ENCODE results near the gene RND1. TPM values are rescaled to one million over a fixed set of nuclear protein-coding genes. Genes with fewer than 3 reads are reported as not detected.
"Not testable (repeated sequence)": the region's sequence is repeated elsewhere in the genome, so short reads cannot be mapped to it uniquely, and the experiment has no call there.

RND1 gene
- total and polyA plus RNA-seq, 2 experiments from 2014 or later = 9.3 to 10.4 TPM

DNA sequence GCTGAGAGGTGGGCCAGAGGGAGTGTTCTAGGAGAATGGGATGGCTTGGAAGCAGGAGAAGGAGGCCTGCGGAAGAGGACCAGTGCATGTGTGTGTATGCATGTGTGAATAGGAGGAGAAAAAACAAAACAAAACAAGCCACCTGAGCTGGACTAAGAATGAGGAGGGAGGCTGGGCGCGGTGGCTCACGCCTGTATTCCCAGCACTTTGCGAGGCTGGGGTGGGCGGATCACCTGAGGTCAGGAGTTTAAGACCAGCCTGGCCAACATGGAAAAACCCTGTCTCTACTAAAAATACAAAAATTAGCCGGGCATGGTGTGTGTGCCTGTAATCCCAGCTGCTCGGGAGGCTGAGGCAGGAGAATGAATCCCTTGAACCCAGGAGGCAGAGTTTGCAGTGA is 7.9 kb upstream of the RND1 start:
- not testable (repeated sequence) for H2AFZ ChIP-seq; H4K20me1 ChIP-seq (replicated peaks; ENCODE audit: insufficient read depth); H3K4me2 ChIP-seq; H3K79me2 ChIP-seq (replicated peaks; ENCODE audit: insufficient read depth); H3K36me3 ChIP-seq (ENCODE audit: insufficient read depth); ATAC-seq; H3K27me3 ChIP-seq (ENCODE audit: insufficient read depth); H3K4me1 Mint-ChIP-seq; H3K9me3 Mint-ChIP-seq; H3K27ac ChIP-seq (ENCODE audit: low read depth); H3K36me3 Mint-ChIP-seq (ENCODE audit: low read depth); H3F3A ChIP-seq (replicated peaks; ENCODE audit: low read depth); H3K4me1 ChIP-seq (ENCODE audit: insufficient read depth); H3K4me3 Mint-ChIP-seq; DNase-seq (ENCODE audit: low spot score); H3K4me3 ChIP-seq; H3K27ac Mint-ChIP-seq; H3K9me2 ChIP-seq (ENCODE audit: insufficient read depth)
- peaks cover 14% of the 10 kb centered on the region for H3K27me3 Mint-ChIP-seq (ENCODE audit: insufficient read depth, low read depth, poor library complexity)

DNA sequence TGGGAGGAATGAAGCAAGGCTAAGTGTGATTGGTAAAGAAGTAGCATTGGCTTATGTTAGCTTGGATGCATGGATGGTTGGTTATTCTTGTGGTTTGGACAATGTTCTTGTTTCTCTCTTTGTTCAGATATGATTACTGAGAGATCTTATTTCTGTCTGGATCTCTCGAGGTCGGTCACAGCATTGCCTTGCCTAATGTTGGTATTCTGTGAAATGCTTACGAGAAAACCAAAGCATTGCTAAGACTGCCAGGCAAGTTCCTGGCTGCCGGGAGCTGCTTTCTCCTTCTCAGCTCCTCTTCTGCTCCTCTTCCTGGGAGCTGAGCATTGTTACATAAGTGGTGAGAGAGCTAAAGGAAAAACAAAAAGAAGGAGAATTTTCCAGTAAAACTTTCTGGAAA is 7.4 kb upstream of the RND1 start:
- Histone ChIP-seq H3K4me2 (no peak overlapping the region), H3F3A (replicated peaks; ENCODE audit: low read depth) (no peaks in the 10 kb centered on the region), H4K20me1 (replicated peaks; ENCODE audit: insufficient read depth) (no peaks in the 10 kb centered on the region), H2AFZ (no peak overlapping the region), H3K4me3 (no peak overlapping the region), H3K27ac (ENCODE audit: low read depth) (no peak overlapping the region), H3K36me3 (ENCODE audit: insufficient read depth) (no peaks in the 10 kb centered on the region), H3K9me2 (ENCODE audit: insufficient read depth) (no peaks in the 10 kb centered on the region), H3K4me1 (ENCODE audit: insufficient read depth) (no peaks in the 10 kb centered on the region), H3K27me3 (ENCODE audit: insufficient read depth) (no peaks in the 10 kb centered on the region), H3K79me2 (replicated peaks; ENCODE audit: insufficient read depth) (no peaks in the 10 kb centered on the region)
- ATAC-seq (no peak), DNase-seq (ENCODE audit: low spot score) (no peak)
- H3K4me1 Mint-ChIP-seq = no peaks in the 10 kb centered on the region
- no peak for TF ChIP-seq POLR2AphosphoS5 (IDR thresholded peaks at IDR 0.05; ENCODE audit: low read depth)
- TF ChIP-seq NANOG (IDR thresholded peaks at IDR 0.05; ENCODE audit: borderline replicate concordance) = no peak
- TF ChIP-seq EZH2phosphoT487 (IDR thresholded peaks at IDR 0.05; ENCODE audit: unreplicated experiment) = no peak
- TF ChIP-seq JUNB (IDR thresholded peaks at IDR 0.05; ENCODE audit: unreplicated experiment) = no peak
- TF ChIP-seq, protein P1, sequence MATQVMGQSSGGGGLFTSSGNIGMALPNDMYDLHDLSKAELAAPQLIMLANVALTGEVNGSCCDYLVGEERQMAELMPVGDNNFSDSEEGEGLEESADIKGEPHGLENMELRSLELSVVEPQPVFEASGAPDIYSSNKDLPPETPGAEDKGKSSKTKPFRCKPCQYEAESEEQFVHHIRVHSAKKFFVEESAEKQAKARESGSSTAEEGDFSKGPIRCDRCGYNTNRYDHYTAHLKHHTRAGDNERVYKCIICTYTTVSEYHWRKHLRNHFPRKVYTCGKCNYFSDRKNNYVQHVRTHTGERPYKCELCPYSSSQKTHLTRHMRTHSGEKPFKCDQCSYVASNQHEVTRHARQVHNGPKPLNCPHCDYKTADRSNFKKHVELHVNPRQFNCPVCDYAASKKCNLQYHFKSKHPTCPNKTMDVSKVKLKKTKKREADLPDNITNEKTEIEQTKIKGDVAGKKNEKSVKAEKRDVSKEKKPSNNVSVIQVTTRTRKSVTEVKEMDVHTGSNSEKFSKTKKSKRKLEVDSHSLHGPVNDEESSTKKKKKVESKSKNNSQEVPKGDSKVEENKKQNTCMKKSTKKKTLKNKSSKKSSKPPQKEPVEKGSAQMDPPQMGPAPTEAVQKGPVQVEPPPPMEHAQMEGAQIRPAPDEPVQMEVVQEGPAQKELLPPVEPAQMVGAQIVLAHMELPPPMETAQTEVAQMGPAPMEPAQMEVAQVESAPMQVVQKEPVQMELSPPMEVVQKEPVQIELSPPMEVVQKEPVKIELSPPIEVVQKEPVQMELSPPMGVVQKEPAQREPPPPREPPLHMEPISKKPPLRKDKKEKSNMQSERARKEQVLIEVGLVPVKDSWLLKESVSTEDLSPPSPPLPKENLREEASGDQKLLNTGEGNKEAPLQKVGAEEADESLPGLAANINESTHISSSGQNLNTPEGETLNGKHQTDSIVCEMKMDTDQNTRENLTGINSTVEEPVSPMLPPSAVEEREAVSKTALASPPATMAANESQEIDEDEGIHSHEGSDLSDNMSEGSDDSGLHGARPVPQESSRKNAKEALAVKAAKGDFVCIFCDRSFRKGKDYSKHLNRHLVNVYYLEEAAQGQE (IDR thresholded peaks at IDR 0.05; ENCODE audit: unreplicated experiment) = no peak
- TF ChIP-seq, protein P2, sequence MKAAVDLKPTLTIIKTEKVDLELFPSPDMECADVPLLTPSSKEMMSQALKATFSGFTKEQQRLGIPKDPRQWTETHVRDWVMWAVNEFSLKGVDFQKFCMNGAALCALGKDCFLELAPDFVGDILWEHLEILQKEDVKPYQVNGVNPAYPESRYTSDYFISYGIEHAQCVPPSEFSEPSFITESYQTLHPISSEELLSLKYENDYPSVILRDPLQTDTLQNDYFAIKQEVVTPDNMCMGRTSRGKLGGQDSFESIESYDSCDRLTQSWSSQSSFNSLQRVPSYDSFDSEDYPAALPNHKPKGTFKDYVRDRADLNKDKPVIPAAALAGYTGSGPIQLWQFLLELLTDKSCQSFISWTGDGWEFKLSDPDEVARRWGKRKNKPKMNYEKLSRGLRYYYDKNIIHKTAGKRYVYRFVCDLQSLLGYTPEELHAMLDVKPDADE (IDR thresholded peaks at IDR 0.05) = no peak
- TF ChIP-seq STAT1 (IDR thresholded peaks at IDR 0.05; ENCODE audit: unreplicated experiment) = no peak
- TF ChIP-seq ZNF114 (CRISPR knock-in tag; IDR thresholded peaks at IDR 0.05) = no peak
- H3K9me3 Mint-ChIP-seq = no peaks in the 10 kb centered on the region
- H3K27ac Mint-ChIP-seq = no peak overlapping the region
- H3K27me3 Mint-ChIP-seq (ENCODE audit: insufficient read depth, low read depth, poor library complexity) = peaks cover 15% of the 10 kb centered on the region
- H3K36me3 Mint-ChIP-seq (ENCODE audit: low read depth) = no peaks in the 10 kb centered on the region
- no peak overlapping the region; the same call in 2 of the 3 replicates for H3K4me3 Mint-ChIP-seq
